SK-N-SH (cell line): Measurements from ENCODE around the gene CDK5RAP2.

Source experiments
- ELF1 ChIP-seq: IDR thresholded peaks from 2 replicates; pipeline ENCODE4 v1.4.0; 2012
- EP300 ChIP-seq, 2 experiments: IDR thresholded peaks; 2 replicates each; pipeline versions ENCODE4 v1.4.0 to v1.6.1; 2012; ENCODE audit warnings: borderline replicate concordance in 1 of 2, low read depth in 1 of 2, low read length in 1 of 2
- EZH2phosphoT487 ChIP-seq: fragments of 200-600 bp; sonication (generic); IDR thresholded peaks from 2 replicates; pipeline ENCODE4 v1.6.1; 2017; ENCODE audit warnings: low read depth, mixed run types, mild to moderate bottlenecking, antibody characterized with exemption, moderate library complexity, borderline replicate concordance
- POLR2AphosphoS5 ChIP-seq: IDR thresholded peaks from 2 replicates; pipeline ENCODE4 v1.6.1; 2012; ENCODE audit warnings: low read depth, low read length
- RCOR1 ChIP-seq: fragments of 150-350 bp; IDR thresholded peaks from 2 replicates; pipeline ENCODE4 v1.6.1; 2017; ENCODE audit warnings: antibody characterized with exemption, low read length
- RFX5 ChIP-seq: IDR thresholded peaks from 2 replicates; pipeline ENCODE4 v1.6.1; 2012; ENCODE audit warnings: mild to moderate bottlenecking, improper control_type of control experiment, low read length
- SMC3 ChIP-seq: IDR thresholded peaks from 2 replicates; pipeline ENCODE4 v1.6.1; 2012; ENCODE audit warnings: low read depth, low read length, improper control_type of control experiment
- TCF12 ChIP-seq: IDR thresholded peaks from 2 replicates; pipeline ENCODE4 v1.4.0; 2012
- YY1 ChIP-seq: IDR thresholded peaks from 2 replicates; pipeline ENCODE4 v1.4.0; 2012; ENCODE audit warnings: low read depth, mild to moderate bottlenecking
- TF ChIP-seq, protein P1 (sequence below): IDR thresholded peaks from 2 replicates; pipeline ENCODE4; 2012
- TF ChIP-seq, protein P2 (sequence below): fragments of 200-600 bp; sonication (generic); IDR thresholded peaks from 2 replicates; pipeline ENCODE4 v1.6.1; 2017; ENCODE audit warnings: antibody characterized with exemption, mild to moderate bottlenecking, moderate library complexity
- TF ChIP-seq, protein P3 (sequence below): IDR thresholded peaks from 2 replicates; pipeline ENCODE4 v1.4.0; 2012; ENCODE audit warnings: low read depth

DNA sequence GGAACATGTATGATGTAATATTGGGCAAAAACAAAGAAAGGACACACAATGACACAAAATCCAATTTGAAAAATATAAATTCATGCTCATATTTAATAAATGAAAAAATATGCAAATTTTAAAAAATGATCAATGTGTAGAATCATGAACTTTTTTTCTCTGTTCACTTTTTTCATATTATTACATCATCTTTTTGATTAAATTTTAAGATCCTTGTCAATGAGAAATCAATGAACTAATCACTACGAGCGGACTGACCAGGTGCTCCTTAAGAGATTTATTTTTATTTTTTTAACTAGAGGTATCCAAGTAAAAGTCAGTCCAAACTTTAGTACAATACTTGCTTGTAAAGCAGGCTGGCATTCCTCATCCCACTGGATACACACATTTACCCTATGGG lies 174.1 kb downstream of the CDK5RAP2 start:
- TF ChIP-seq, protein P1, sequence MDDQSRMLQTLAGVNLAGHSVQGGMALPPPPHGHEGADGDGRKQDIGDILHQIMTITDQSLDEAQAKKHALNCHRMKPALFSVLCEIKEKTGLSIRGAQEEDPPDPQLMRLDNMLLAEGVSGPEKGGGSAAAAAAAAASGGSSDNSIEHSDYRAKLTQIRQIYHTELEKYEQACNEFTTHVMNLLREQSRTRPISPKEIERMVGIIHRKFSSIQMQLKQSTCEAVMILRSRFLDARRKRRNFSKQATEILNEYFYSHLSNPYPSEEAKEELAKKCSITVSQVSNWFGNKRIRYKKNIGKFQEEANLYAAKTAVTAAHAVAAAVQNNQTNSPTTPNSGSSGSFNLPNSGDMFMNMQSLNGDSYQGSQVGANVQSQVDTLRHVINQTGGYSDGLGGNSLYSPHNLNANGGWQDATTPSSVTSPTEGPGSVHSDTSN = no peak
- TF ChIP-seq EZH2phosphoT487 = no peak
- no peak for TF ChIP-seq POLR2AphosphoS5
- TF ChIP-seq, protein P2, sequence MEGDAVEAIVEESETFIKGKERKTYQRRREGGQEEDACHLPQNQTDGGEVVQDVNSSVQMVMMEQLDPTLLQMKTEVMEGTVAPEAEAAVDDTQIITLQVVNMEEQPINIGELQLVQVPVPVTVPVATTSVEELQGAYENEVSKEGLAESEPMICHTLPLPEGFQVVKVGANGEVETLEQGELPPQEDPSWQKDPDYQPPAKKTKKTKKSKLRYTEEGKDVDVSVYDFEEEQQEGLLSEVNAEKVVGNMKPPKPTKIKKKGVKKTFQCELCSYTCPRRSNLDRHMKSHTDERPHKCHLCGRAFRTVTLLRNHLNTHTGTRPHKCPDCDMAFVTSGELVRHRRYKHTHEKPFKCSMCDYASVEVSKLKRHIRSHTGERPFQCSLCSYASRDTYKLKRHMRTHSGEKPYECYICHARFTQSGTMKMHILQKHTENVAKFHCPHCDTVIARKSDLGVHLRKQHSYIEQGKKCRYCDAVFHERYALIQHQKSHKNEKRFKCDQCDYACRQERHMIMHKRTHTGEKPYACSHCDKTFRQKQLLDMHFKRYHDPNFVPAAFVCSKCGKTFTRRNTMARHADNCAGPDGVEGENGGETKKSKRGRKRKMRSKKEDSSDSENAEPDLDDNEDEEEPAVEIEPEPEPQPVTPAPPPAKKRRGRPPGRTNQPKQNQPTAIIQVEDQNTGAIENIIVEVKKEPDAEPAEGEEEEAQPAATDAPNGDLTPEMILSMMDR = no peak
- TF ChIP-seq, protein P3, sequence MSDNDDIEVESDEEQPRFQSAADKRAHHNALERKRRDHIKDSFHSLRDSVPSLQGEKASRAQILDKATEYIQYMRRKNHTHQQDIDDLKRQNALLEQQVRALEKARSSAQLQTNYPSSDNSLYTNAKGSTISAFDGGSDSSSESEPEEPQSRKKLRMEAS = no peak
- no peak for TF ChIP-seq TCF12
- no peak for TF ChIP-seq ELF1
- TF ChIP-seq RFX5 = no peak
- no peak for TF ChIP-seq SMC3
- TF ChIP-seq EP300 (IDR thresholded peaks at IDR 0.05; ENCODE audit: borderline replicate concordance in 1 of 2, low read depth in 1 of 2, low read length in 1 of 2) = no peak
- TF ChIP-seq YY1 = no peak
- no peak for TF ChIP-seq RCOR1
